ENCODE data around the gene RASSF5.
A peak's percentile ranks its signal among the peaks of the same experiment; 100 is the strongest.
"Not testable (repeated sequence)": the region's sequence is repeated elsewhere in the genome, so short reads cannot be mapped to it uniquely, and the experiment has no call there.

Gene RASSF5

GRCh38 chr1:206591226-206591625 is 83.9 kb downstream of the RASSF5 start:
- DNase-seq: no peak

- no peak for DNase-seq
These were observed 84.4 kb downstream of the RASSF5 start for GRCh38 chr1:206591696-206592095.

GRCh38 chr1:206593351-206593925 is 86.1 kb downstream of the RASSF5 start:
- no peak for DNase-seq

- DNase-seq: no peak
These were observed 88.4 kb downstream of the RASSF5 start for GRCh38 chr1:206595581-206596318.

GRCh38 chr1:206596319-206596666 is 89.0 kb downstream of the RASSF5 start:
- DNase-seq: no peak

- no peak for DNase-seq
These were observed 93.2 kb downstream of the RASSF5 start for GRCh38 chr1:206600527-206600926.

GRCh38 chr1:206604861-206605260 is 97.5 kb downstream of the RASSF5 start:
- no peak for DNase-seq

GRCh38 chr1:206606867-206607266 is 99.5 kb downstream of the RASSF5 start:
- no peak for DNase-seq

- DNase-seq: peak; percentile 35
These were observed 100.9 kb downstream of the RASSF5 start for GRCh38 chr1:206608108-206608698.

GRCh38 chr1:206609229-206609991 is 102.1 kb downstream of the RASSF5 start:
- DNase-seq: no peak

GRCh38 chr1:206612129-206612876 is 105.0 kb downstream of the RASSF5 start, which contains the start of gene EIF2D:
EIF2D (minus strand) TSS chr1:206612465; CDS start chr1:206612342, 123 bp downstream.
- DNase-seq: peak; percentile 91

GRCh38 chr1:206626396-206626795 is 119.1 kb downstream of the RASSF5 start:
- DNase-seq: not testable (repeated sequence)

GRCh38 chr1:206628916-206629315 is 121.6 kb downstream of the RASSF5 start:
- no peak for DNase-seq

GRCh38 chr1:206631085-206631509 is 123.8 kb downstream of the RASSF5 start:
- no peak for DNase-seq

GRCh38 chr1:206633708-206634121 is 126.4 kb downstream of the RASSF5 start:
- DNase-seq: no peak

- DNase-seq: peak; percentile 43
These were observed 127.2 kb downstream of the RASSF5 start for GRCh38 chr1:206634365-206635079.

- DNase-seq: peak; percentile 87
These were observed 128.0 kb downstream of the RASSF5 start, which contains the start of gene DYRK3 for GRCh38 chr1:206635080-206635977. DYRK3 (plus strand) TSS chr1:206635536; CDS start chr1:206635704, 168 bp downstream.

GRCh38 chr1:206635978-206636345 is 128.6 kb downstream of the RASSF5 start:
- DNase-seq: no peak

GRCh38 chr1:206636671-206637070 is 129.3 kb downstream of the RASSF5 start:
- DNase-seq: no peak

GRCh38 chr1:206637605-206638004 is 130.3 kb downstream of the RASSF5 start:
- no peak for DNase-seq
